Tibial artery (tissue), 4 donors: ENCODE measurements around the gene PDGFA.

Experiments used
- DNase-seq, 2 donors: peaks; one replicate each; pipeline ENCODE4 v3.0.0-alpha.2; 2019
- H3K27ac ChIP-seq, 2 donors: fragments of 200-600 bp; sonication (generic) in 1 of 2; 1 replicate in 1 of 2; 2 replicates in 1 of 2; pipeline ENCODE4 v1.5.1; 2018 to 2019; ENCODE audit warnings: mild to moderate bottlenecking in 1 of 2
- H3K27me3 ChIP-seq, 2 donors: fragments of 200-600 bp; sonication (generic) in 1 of 2; one replicate each; pipeline versions ENCODE4 v1.5.1 to v1.6.0; 2016 to 2019
- H3K36me3 ChIP-seq, 3 donors: fragments of 200-600 bp; sonication (generic) in 2 of 3; one replicate each; pipeline ENCODE4 v1.5.1; 2016 to 2019; ENCODE audit warnings: mild to moderate bottlenecking in 2 of 3
- H3K4me1 ChIP-seq, 4 donors: fragments of 200-600 bp; sonication (generic) in 2 of 4; 1 replicate in 3 of 4; 2 replicates in 1 of 4; pipeline ENCODE4 v1.5.1; 2016 to 2019
- H3K4me3 ChIP-seq, 2 donors: fragments of 200-600 bp; sonication (generic) in 1 of 2; 1 replicate in 1 of 2; 2 replicates in 1 of 2; pipeline ENCODE4 v1.5.1; 2018 to 2019; ENCODE audit warnings: mild to moderate bottlenecking in 2 of 2
- H3K9me3 ChIP-seq, 3 donors: fragments of 200-600 bp; sonication (generic) in 1 of 3; one replicate each; pipeline ENCODE4 v1.5.1; 2016 to 2019
- CTCF ChIP-seq, 2 experiments: fragments of 200-600 bp in 1 of 2; fragments of 450-650 bp in 1 of 2; IDR thresholded peaks; one replicate each; pipeline ENCODE4 v1.5.1; 2017 to 2019; ENCODE audit warnings: antibody characterized with exemption in 2 of 2, mild to moderate bottlenecking in 1 of 2, moderate library complexity in 1 of 2
- intact Hi-C: fragments of 100-400 bp; cut with DNase I; formaldehyde crosslinking; loops from one replicate; pipeline ENCODE4 v1.15.0; 2023; ENCODE audit warnings: low total_unique reads

PDGFA gene

DNA sequence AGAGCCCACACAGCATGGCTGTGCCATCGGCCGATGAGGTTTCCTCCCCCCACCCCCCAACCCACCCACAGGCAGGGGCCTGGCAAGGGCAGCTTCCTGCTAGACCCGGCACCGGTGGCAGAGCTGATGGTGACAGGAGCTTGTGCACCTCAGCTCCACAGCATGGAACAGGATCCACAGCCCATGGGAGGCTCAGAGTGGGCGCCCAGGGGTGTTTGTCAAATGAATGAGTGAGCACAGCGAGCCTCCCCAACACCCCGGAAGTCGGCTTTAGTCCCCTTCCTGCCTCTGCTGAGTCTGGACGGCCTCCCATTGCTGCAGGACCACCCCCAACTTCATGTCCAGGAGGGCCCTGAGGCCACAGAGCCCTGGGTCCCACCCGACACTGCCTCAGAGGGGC, 68.9 kb downstream of the PDGFA start:
- Histone ChIP-seq H3K9me3 (no peaks in the 10 kb centered on the region), H3K4me3 (no peak overlapping the region), H3K27ac (no peak overlapping the region), H3K4me1 (peaks cover 7 to 33% (median 28%) of the 10 kb centered on the region in 4 donors), H3K36me3 (no peaks in the 10 kb centered on the region), H3K27me3 (no peaks in the 10 kb centered on the region)
- no peak for TF ChIP-seq CTCF (IDR thresholded peaks at IDR 0.05)
- no peak for DNase-seq
- intact Hi-C loops = no loop called here

DNA sequence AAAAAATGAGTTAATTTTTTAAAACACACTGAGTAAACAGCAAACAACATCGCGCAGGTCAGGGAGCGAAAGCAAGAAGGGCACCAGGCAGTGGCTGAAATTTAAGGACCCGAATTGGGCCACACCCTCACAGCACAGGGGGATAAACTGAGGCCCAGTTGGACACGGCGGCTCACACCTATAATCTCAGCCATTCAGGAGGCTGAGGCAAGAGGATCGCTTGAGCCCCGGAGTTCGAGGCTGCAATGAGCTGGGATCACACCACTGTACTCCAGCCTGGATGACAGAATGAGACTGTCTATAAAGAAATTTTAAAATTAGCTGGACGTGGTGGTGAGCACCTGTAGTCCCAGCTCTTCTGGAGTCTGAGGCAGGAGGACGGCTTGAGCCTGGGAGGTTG, 69.6 kb downstream of the PDGFA start:
- no peaks in the 10 kb centered on the region for H3K27me3 ChIP-seq

GRCh38 chr7:449324-450019, 70.2 kb downstream of the PDGFA start:
- no peak overlapping the region for H3K27ac ChIP-seq
- no peaks in the 10 kb centered on the region for H3K27me3 ChIP-seq
- no peak for TF ChIP-seq CTCF (IDR thresholded peaks at IDR 0.05)
- DNase-seq = no peak
- intact Hi-C loops = no loop called here
- H3K4me3 ChIP-seq = no peak overlapping the region
- peaks cover 7 to 29% (median 22%) of the 10 kb centered on the region in 4 donors for H3K4me1 ChIP-seq
- no peaks in the 10 kb centered on the region for H3K36me3 ChIP-seq
- H3K9me3 ChIP-seq = no peaks in the 10 kb centered on the region

More for the DNA sequence above, 69.6 kb downstream of the PDGFA start:
- Histone ChIP-seq H3K4me3 (no peak overlapping the region), H3K27ac (no peak overlapping the region), H3K4me1 (peaks cover 7 to 26% (median 22%) of the 10 kb centered on the region in 4 donors), H3K36me3 (no peaks in the 10 kb centered on the region), H3K9me3 (no peaks in the 10 kb centered on the region)
- no peak for DNase-seq
- intact Hi-C loops = no loop called here
- no peak for TF ChIP-seq CTCF (IDR thresholded peaks at IDR 0.05)

DNA sequence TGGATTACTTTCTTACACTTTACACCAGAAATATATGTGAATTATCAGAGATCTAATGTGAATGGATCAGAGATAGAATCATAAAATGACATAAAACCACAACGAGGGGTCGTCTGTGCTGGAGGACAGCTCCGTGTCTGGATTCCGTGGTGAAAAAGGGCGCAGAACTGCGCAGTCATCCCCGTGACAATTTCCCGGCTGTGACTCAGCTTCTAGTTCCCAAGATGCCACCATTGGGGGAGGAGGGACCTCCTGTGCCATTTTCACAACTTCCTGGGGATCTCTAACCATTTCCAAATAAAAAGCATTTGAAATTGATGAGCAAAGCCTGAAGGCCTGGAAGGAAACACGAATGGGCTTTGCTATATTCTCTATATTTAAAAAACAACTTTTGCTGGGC, 72.1 kb downstream of the PDGFA start:
- H3K36me3 ChIP-seq = no peaks in the 10 kb centered on the region
- no peak overlapping the region for H3K4me3 ChIP-seq
- intact Hi-C loops = no loop called here
- H3K27ac ChIP-seq = no peak overlapping the region
- H3K4me1 ChIP-seq = peaks cover 3 to 21% (median 14%) of the 10 kb centered on the region in 4 donors
- no peak for TF ChIP-seq CTCF (IDR thresholded peaks at IDR 0.05)
- no peaks in the 10 kb centered on the region for H3K27me3 ChIP-seq
- no peaks in the 10 kb centered on the region for H3K9me3 ChIP-seq
- DNase-seq = no peak
